OCI-LY3 (cell line): ENCODE results near the gene S100A12.

Source experiments
- EZH2phosphoT487 ChIP-seq: fragments of 200-600 bp; shearing (Covaris generic); IDR thresholded peaks from 2 replicates; pipeline ENCODE4 v1.6.1; 2018; ENCODE audit warnings: antibody characterized with exemption, mixed run types, low read depth
- TF ChIP-seq, protein P1 (sequence below): fragments of 200-600, 300-600 bp; sonication (generic); IDR thresholded peaks from 2 replicates; pipeline ENCODE4 v1.5.1; 2014; ENCODE audit warnings: antibody characterized with exemption, low read length, low read depth

- TF ChIP-seq, protein P1, sequence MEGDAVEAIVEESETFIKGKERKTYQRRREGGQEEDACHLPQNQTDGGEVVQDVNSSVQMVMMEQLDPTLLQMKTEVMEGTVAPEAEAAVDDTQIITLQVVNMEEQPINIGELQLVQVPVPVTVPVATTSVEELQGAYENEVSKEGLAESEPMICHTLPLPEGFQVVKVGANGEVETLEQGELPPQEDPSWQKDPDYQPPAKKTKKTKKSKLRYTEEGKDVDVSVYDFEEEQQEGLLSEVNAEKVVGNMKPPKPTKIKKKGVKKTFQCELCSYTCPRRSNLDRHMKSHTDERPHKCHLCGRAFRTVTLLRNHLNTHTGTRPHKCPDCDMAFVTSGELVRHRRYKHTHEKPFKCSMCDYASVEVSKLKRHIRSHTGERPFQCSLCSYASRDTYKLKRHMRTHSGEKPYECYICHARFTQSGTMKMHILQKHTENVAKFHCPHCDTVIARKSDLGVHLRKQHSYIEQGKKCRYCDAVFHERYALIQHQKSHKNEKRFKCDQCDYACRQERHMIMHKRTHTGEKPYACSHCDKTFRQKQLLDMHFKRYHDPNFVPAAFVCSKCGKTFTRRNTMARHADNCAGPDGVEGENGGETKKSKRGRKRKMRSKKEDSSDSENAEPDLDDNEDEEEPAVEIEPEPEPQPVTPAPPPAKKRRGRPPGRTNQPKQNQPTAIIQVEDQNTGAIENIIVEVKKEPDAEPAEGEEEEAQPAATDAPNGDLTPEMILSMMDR, result no peak
- no peak for TF ChIP-seq EZH2phosphoT487
Observed at GRCh38 chr1:153367090-153367489, 8.3 kb downstream of the S100A12 start.
